ENCODE data around the gene PDZD2. TPM values are rescaled to one million over a fixed set of nuclear protein-coding genes. Genes with fewer than 3 reads are reported as not detected.
"Not testable (repeated sequence)": the region's sequence is repeated elsewhere in the genome, so short reads cannot be mapped to it uniquely, and the experiment has no call there.

PDZD2 gene
- total and polyA plus RNA-seq, 5 donors, result 40.4 to 188 (median 109) TPM

DNA sequence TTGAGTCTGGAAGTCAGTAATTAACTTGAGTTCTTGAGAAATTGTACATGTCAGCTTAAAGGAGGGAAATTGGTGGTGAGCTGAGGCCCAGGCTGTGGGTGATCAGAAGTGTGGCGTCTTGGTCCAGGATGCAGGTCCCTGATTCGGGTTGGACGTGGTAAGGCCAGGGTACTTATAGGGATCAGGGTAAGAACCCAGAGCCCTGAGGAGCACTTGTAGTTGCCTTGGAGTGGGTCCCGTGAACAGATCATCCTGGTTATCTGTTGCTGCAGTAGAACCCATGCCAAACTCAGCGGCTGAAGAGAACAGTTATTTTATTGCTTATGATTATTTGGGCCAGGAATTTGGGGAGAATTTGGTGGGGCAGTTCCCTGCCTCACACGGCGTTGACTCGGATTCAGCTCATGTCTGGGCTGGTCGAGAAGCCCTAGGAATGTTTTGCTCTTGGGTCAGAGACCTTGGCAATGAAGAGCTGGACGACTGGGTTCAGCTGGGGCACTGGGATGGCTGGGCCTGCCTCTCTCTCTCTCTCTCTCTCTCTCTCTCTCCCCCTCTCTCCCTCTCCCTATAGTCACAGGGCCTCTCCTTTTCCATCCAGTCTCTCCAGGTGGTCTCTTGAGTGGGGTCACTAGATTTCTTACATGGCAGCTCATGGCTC, 73.1 kb downstream of the PDZD2 start:
- ATAC-seq, result peak; percentile 10 to 36
- Histone ChIP-seq H3K4me1 (ENCODE audit: control insufficient read depth, insufficient read depth, low read length) (peaks cover 14% of the 10 kb centered on the region), H3K27ac (ENCODE audit: low read length) (no peak overlapping the region), H3K4me3 (ENCODE audit: low read length) (no peak overlapping the region), H3K27me3 (ENCODE audit: control insufficient read depth, insufficient read depth) (no peaks in the 10 kb centered on the region), H3K9me3 (ENCODE audit: control insufficient read depth, low read length) (no peaks in the 10 kb centered on the region)
- 57% methylated on average over 10 of the region's 10 CpGs for WGBS
- no peak for DNase-seq
- intact Hi-C loops (cut with DNase I), result no loop called here

DNA sequence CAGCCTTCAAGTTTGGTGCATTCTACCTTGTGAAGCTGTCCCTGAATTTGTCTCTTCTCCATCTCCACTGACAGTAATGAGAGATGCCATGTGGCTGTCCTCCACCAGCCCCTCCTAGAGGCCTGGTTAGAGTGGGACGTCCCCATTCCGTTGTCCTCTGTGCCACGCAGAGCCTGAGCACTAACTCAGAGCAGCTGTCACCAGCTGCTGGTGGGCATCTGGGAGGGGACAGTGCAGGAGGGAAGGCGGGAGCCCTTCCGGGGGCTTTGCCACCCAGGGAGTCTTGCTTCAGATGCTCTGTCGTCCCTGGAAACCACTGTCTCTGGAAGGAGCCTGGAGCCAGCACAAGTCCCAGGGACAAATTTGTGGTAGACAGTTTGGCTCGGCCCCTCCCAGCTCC, 78.6 kb downstream of the PDZD2 start:
- intact Hi-C loops (cut with DNase I), result no loop called here
- no peaks in the 10 kb centered on the region for H3K27me3 ChIP-seq (ENCODE audit: control insufficient read depth, insufficient read depth)
- WGBS, result 82% methylated on average over 7 of the region's 7 CpGs
- H3K4me1 ChIP-seq (ENCODE audit: control insufficient read depth, insufficient read depth, low read length), result peaks cover 7% of the 10 kb centered on the region
- DNase-seq (no peak), ATAC-seq (peak in 1 of 2 donors; percentile 26)
- H3K9me3 ChIP-seq (ENCODE audit: control insufficient read depth, low read length), result no peaks in the 10 kb centered on the region
- no peak overlapping the region for H3K27ac ChIP-seq (ENCODE audit: low read length)
- no peak overlapping the region for H3K4me3 ChIP-seq (ENCODE audit: low read length)

DNA sequence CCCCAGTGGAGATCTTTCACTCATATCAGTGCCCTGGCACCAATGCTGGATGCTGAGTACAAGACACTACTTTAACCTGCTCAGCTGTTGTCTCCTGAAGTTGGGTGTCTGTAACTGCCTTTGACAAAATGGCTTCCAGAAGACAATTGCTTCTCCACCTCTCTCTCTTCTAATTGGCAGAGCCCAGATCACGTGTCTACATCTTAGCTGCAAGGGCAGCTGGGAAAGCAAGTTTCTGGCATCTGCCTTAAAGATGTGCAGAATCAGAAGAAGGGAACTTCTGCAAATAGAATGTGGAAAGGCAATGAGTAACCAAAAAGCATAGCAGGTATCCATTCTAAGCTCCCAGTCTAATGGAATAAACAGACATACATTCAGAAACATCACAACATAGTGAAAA, 81.1 kb downstream of the PDZD2 start:
- DNase-seq (no peak), ATAC-seq (peak in 1 of 2 donors; percentile 29)
- Histone ChIP-seq H3K9me3 (ENCODE audit: control insufficient read depth, low read length) (no peaks in the 10 kb centered on the region), H3K4me3 (ENCODE audit: low read length) (no peak overlapping the region), H3K4me1 (ENCODE audit: control insufficient read depth, insufficient read depth, low read length) (peaks cover 6% of the 10 kb centered on the region), H3K27me3 (ENCODE audit: control insufficient read depth, insufficient read depth) (no peaks in the 10 kb centered on the region), H3K27ac (ENCODE audit: low read length) (no peak overlapping the region)
- WGBS, result 92% methylated on average over 1 of the region's 1 CpG
- intact Hi-C loops (cut with DNase I), result no loop called here

DNA sequence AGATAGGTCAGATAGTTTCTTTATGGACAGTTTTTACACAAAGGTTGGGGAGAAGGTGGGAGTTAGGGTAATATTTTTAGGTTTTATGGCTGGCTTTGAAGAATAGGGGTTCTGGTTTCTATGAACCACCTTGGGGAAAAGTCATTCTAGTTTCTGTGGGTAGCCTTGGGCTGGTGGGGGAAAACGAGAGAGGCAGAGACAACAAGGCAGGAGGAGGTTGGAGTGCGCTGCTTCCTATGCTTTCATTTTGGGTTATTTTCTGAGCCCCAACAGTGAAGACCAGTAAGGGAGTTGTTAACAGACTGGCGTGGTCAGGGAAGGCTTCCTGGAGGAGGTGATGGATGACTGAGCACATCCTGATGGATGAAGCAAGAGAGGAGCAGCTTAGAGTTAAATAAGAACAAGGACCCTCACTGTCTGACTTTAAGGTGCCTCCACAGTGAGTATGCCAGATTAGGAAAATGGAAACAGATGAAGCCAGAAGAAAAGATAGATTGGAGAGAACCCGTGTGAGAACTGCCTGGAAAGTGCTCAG, 81.9 kb downstream of the PDZD2 start:
- ATAC-seq, result no peak
- no peak overlapping the region for H3K27ac ChIP-seq (ENCODE audit: low read length)
- intact Hi-C loops (cut with DNase I), result no loop called here

DNA sequence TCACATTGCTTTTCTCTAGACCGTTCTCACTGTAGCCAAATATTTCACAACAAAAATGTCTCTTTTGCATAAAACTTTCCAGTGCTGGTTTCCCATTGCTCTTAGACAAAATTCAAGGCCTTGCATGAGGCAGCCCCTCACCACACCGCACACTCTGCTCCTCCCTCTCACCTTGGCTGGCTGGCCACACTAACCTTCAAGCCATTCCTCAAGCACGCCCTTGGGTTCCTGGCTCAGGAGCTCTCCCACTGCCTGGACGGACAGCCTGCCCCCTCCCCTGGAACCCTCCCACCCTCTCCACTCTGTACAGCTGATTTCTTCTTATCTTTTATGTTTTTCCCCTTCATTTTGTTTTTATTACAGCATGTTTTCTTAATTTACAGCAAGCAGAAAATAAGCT, 83.2 kb downstream of the PDZD2 start:
- ATAC-seq (peak in 1 of 2 donors; percentile 47), DNase-seq (no peak)
- intact Hi-C loops (cut with DNase I), result no loop called here
- Histone ChIP-seq H3K27ac (ENCODE audit: low read length) (no peak overlapping the region), H3K4me3 (ENCODE audit: low read length) (no peak overlapping the region), H3K27me3 (ENCODE audit: control insufficient read depth, insufficient read depth) (no peaks in the 10 kb centered on the region), H3K4me1 (ENCODE audit: control insufficient read depth, insufficient read depth, low read length) (peaks cover 6% of the 10 kb centered on the region), H3K9me3 (ENCODE audit: control insufficient read depth, low read length) (no peaks in the 10 kb centered on the region)
- WGBS, result 68% methylated on average over 4 of the region's 4 CpGs

More for the DNA sequence above, 81.9 kb downstream of the PDZD2 start:
- Histone ChIP-seq H3K9me3 (ENCODE audit: control insufficient read depth, low read length) (no peaks in the 10 kb centered on the region), H3K4me3 (ENCODE audit: low read length) (no peak overlapping the region), H3K27me3 (ENCODE audit: control insufficient read depth, insufficient read depth) (no peaks in the 10 kb centered on the region), H3K4me1 (ENCODE audit: control insufficient read depth, insufficient read depth, low read length) (peaks cover 6% of the 10 kb centered on the region)
- 85% methylated on average over 4 of the region's 4 CpGs for WGBS
- no peak for DNase-seq

DNA sequence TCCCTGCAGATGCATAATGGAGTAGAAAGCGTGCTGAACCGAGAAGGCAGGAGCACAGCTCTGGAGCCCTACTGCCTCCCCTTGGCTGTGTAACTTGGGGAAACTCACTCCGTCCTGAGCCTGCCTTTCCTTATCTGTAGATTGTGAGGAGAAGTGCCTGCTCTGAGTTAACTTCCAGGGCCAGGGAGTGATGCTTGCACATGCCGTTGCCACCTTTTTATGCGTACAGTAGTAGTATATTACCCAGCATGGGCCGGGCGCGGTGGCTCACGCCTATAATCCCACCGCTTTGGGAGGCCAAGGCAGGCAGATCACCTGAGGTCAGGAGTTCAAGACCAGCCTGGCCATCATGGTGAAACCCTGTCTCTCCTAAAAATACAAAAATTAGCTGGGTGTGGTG, 87.1 kb downstream of the PDZD2 start:
- intact Hi-C loops (cut with DNase I), result no loop called here
- DNase-seq (no peak), ATAC-seq (no peak)
- WGBS, result 91% methylated on average over 10 of the region's 10 CpGs
- Histone ChIP-seq H3K4me1 (ENCODE audit: control insufficient read depth, insufficient read depth, low read length) (no peaks in the 10 kb centered on the region), H3K9me3 (ENCODE audit: control insufficient read depth, low read length) (no peaks in the 10 kb centered on the region), H3K4me3 (ENCODE audit: low read length) (no peak overlapping the region), H3K27me3 (ENCODE audit: control insufficient read depth, insufficient read depth) (no peaks in the 10 kb centered on the region), H3K27ac (ENCODE audit: low read length) (no peak overlapping the region)

DNA sequence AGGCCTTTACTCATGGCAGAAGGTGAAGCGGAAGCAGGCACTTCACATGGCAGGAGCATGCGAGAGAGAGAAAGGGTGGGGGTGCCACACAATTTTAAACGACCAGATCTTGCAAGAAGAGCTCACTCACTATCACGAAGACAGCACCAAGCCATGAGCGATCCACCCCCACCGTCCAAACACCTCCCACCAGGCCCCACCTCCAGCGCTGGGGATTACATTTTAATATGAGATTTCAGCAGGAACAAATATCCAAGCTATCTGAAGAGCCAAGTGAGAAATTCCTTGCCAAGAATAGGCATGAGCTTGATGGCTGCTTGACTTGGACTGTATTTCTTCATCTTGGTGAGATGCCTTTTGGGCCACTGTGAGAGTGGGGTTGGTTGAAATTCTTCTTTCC, 88.0 kb downstream of the PDZD2 start:
- peak in 2 of 3 donors; percentile 63 to 66 for DNase-seq
- Histone ChIP-seq H3K27ac (ENCODE audit: low read length) (peak overlapping the region; percentile 74), H3K4me3 (ENCODE audit: low read length) (no peak overlapping the region), H3K4me1 (ENCODE audit: control insufficient read depth, insufficient read depth, low read length) (peaks cover 2% of the 10 kb centered on the region), H3K27me3 (ENCODE audit: control insufficient read depth, insufficient read depth) (no peaks in the 10 kb centered on the region), H3K9me3 (ENCODE audit: control insufficient read depth, low read length) (no peaks in the 10 kb centered on the region)
- peak; percentile 58 to 65 for ATAC-seq
- 65% methylated on average over 7 of the region's 7 CpGs for WGBS
- intact Hi-C loops (cut with DNase I), result no loop called here

DNA sequence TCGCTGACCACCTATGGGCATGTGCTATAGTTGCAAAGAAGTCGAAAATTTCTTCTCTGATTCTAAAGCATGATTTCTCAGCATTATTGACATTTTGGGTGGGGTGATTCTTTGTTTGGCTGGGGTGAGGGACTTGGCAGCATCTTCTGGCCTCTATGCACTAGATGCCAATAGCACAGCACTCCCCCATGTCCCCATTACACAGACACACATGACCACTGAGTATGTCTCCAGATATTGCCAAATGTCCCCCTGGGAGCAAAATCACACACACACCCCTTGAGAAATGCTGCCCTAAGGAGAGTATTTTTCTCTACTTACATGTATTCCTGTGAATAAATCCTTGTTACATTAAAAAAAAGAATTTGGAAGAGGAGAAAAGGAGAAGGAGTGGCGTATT, 89.1 kb downstream of the PDZD2 start:
- Histone ChIP-seq H3K27ac (ENCODE audit: low read length) (no peak overlapping the region), H3K4me1 (ENCODE audit: control insufficient read depth, insufficient read depth, low read length) (peaks cover 5% of the 10 kb centered on the region), H3K27me3 (ENCODE audit: control insufficient read depth, insufficient read depth) (no peaks in the 10 kb centered on the region), H3K9me3 (ENCODE audit: control insufficient read depth, low read length) (no peaks in the 10 kb centered on the region), H3K4me3 (ENCODE audit: low read length) (no peak overlapping the region)
- 94% methylated on average over 3 of the region's 3 CpGs for WGBS
- no peak for DNase-seq
- intact Hi-C loops (cut with DNase I), result no loop called here
- ATAC-seq, result no peak

DNA sequence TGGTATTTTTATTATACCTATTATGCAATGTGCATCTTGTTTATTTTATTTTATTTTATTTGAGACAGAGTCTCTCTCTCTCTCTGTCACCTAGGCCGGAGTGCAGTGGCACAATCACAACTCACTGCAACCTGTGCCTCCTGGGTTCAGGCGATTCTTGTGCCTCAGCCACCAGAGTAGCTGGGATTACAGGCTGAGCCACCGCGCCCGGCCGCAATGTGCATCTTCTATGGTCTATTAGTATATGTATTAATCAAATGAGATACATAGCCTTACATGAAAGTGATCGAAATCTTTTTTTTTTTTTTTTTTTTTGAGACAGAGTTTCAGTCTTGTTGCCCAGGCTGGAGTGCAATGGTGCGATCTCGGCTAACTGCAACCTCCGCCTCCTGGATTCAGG, 89.9 kb downstream of the PDZD2 start:
- H3K27ac ChIP-seq (ENCODE audit: low read length); ATAC-seq; intact Hi-C loops (cut with DNase I); H3K9me3 ChIP-seq (ENCODE audit: control insufficient read depth, low read length); H3K27me3 ChIP-seq (ENCODE audit: control insufficient read depth, insufficient read depth); H3K4me3 ChIP-seq (ENCODE audit: low read length); H3K4me1 ChIP-seq (ENCODE audit: control insufficient read depth, insufficient read depth, low read length); DNase-seq: not testable (repeated sequence)
- WGBS, result 97% methylated on average over 10 of the region's 10 CpGs

DNA sequence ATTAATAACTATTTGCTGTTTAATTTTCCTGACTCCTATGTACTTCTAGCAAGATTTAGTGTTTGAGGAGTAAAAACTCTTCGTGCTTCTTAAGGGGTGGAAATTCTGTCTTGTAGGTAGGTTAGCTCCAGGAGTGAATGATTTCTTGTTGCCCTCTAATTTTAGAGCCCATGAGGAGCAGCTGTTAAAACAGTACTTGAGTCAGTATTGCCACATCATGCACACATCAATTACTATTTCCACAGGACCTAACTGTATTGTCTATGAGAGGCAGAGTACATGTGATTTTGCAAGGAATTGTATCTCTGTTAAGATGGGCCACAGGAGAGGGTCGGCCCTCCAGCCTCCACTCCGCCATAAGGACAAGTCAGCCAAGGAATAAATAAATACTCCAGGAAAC, 91.2 kb downstream of the PDZD2 start:
- Histone ChIP-seq H3K9me3 (ENCODE audit: control insufficient read depth, low read length) (no peaks in the 10 kb centered on the region), H3K4me1 (ENCODE audit: control insufficient read depth, insufficient read depth, low read length) (peaks cover 5% of the 10 kb centered on the region), H3K27ac (ENCODE audit: low read length) (no peak overlapping the region), H3K27me3 (ENCODE audit: control insufficient read depth, insufficient read depth) (no peaks in the 10 kb centered on the region), H3K4me3 (ENCODE audit: low read length) (no peak overlapping the region)
- intact Hi-C loops (cut with DNase I), result no loop called here
- DNase-seq (no peak), ATAC-seq (no peak)
- 93% methylated on average over 3 of the region's 3 CpGs for WGBS

DNA sequence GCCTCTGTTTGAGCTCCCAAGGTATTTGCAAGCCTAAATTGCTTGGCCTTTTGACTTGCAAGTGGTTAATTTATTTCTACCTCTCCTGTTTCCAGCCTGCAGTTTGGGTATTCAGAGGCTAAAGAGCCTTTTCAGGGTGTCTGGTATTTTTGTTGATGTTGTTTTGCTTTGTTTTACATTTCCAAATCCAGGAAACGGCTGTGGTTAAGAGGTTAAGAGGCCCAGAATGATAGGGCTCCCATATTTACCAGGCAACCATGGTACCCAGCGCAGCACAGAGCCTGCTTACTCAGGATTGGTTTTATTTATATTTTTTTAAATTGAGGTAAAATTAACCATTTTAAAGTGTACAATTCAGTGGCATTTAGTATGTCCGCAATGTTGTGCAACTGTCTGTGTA, 92.1 kb downstream of the PDZD2 start:
- ATAC-seq (no peak), DNase-seq (no peak)
- WGBS, result 68% methylated on average over 3 of the region's 3 CpGs
- Histone ChIP-seq H3K9me3 (ENCODE audit: control insufficient read depth, low read length) (no peaks in the 10 kb centered on the region), H3K4me3 (ENCODE audit: low read length) (no peak overlapping the region), H3K27me3 (ENCODE audit: control insufficient read depth, insufficient read depth) (no peaks in the 10 kb centered on the region), H3K27ac (ENCODE audit: low read length) (no peak overlapping the region), H3K4me1 (ENCODE audit: control insufficient read depth, insufficient read depth, low read length) (peaks cover 5% of the 10 kb centered on the region)
- intact Hi-C loops (cut with DNase I), result no loop called here
